Activated T-helper 2 cell treated with anti-CD3 and anti-CD28 coated beads, Interferon-gamma antibody, Interleukin-2, Interleukin-4, amounts not matched to agents 10 μg/mL and 5 μg/mL and 100 μg/mL, durations not matched to agents 14 hours and 24 hours and 36 hours (primary cell): ENCODE data around the gene MARCHF2. TPM values are rescaled to one million over a fixed set of nuclear protein-coding genes. Genes with fewer than 3 reads are reported as not detected.

Source experiments
- DNase-seq: peaks from one replicate; pipeline ENCODE4 v3.0.0; 2021; ENCODE audit warnings: low spot score
- H3K27ac Mint-ChIP-seq: one replicate; pipeline ENCODE4 v1.8.0; 2021; ENCODE audit warnings: mixed read lengths
- H3K27me3 Mint-ChIP-seq: one replicate; pipeline ENCODE4 v1.8.0; 2021; ENCODE audit warnings: low read depth, mixed read lengths
- H3K36me3 Mint-ChIP-seq: one replicate; pipeline ENCODE4 v1.8.0; 2021; ENCODE audit warnings: low read depth, mixed read lengths
- H3K4me1 Mint-ChIP-seq: one replicate; pipeline ENCODE4 v1.8.0; 2021; ENCODE audit warnings: low read depth, mixed read lengths
- H3K4me3 Mint-ChIP-seq: one replicate; pipeline ENCODE4 v1.8.0; 2021; ENCODE audit warnings: low read depth, mild to moderate bottlenecking, moderate library complexity, mixed read lengths
- H3K9me3 Mint-ChIP-seq: one replicate; pipeline ENCODE4 v1.8.0; 2021; ENCODE audit warnings: mixed read lengths
- intact Hi-C: fragments of 100-400 bp; cut with micrococcal nuclease; formaldehyde crosslinking; loops from one replicate; pipeline ENCODE4 v1.15.1; 2023
- total RNA-seq: library from RNA; stranded (reverse); gene quantifications from 2 replicates; pipeline ENCODE4 v1.2.3, GENCODE V29; 2022

Gene MARCHF2
- total RNA-seq, 1 donor from 2014 or later = 13.0 TPM

GRCh38 chr19:8455018-8455417, 41.9 kb downstream of the MARCHF2 start:
- intact Hi-C loops = no loop called here
- no peak overlapping the region for H3K4me3 Mint-ChIP-seq
- H3K9me3 Mint-ChIP-seq = no peaks in the 10 kb centered on the region
- peak overlapping the region; percentile 12 for H3K27ac Mint-ChIP-seq
- peaks cover 59% of the 10 kb centered on the region for H3K4me1 Mint-ChIP-seq
- no peaks in the 10 kb centered on the region for H3K27me3 Mint-ChIP-seq
- no peak for DNase-seq
- H3K36me3 Mint-ChIP-seq = peaks cover 72% of the 10 kb centered on the region

GRCh38 chr19:8456064-8456463, 43.0 kb downstream of the MARCHF2 start:
- peaks cover 61% of the 10 kb centered on the region for H3K4me1 Mint-ChIP-seq
- H3K4me3 Mint-ChIP-seq = no peak overlapping the region
- intact Hi-C loops = no loop called here
- H3K27ac Mint-ChIP-seq = no peak overlapping the region
- H3K27me3 Mint-ChIP-seq = no peaks in the 10 kb centered on the region
- no peaks in the 10 kb centered on the region for H3K9me3 Mint-ChIP-seq
- DNase-seq = no peak
- peaks cover 81% of the 10 kb centered on the region for H3K36me3 Mint-ChIP-seq

GRCh38 chr19:8457209-8457608, 44.1 kb downstream of the MARCHF2 start:
- peaks cover 50% of the 10 kb centered on the region for H3K4me1 Mint-ChIP-seq
- H3K27ac Mint-ChIP-seq = no peak overlapping the region
- intact Hi-C loops = no loop called here

GRCh38 chr19:8457827-8458226, 44.7 kb downstream of the MARCHF2 start:
- Mint-ChIP-seq H3K27me3 (no peaks in the 10 kb centered on the region), H3K36me3 (peaks cover 71% of the 10 kb centered on the region), H3K9me3 (no peaks in the 10 kb centered on the region), H3K4me3 (no peak overlapping the region), H3K27ac (no peak overlapping the region), H3K4me1 (peaks cover 46% of the 10 kb centered on the region)
- intact Hi-C loops = no loop called here
- DNase-seq = no peak

More at GRCh38 chr19:8457209-8457608, 44.1 kb downstream of the MARCHF2 start:
- Mint-ChIP-seq H3K36me3 (peaks cover 71% of the 10 kb centered on the region), H3K27me3 (no peaks in the 10 kb centered on the region), H3K4me3 (no peak overlapping the region), H3K9me3 (no peaks in the 10 kb centered on the region)
- no peak for DNase-seq

- peaks cover 46% of the 10 kb centered on the region for H3K4me1 Mint-ChIP-seq
- no peaks in the 10 kb centered on the region for H3K9me3 Mint-ChIP-seq
- H3K4me3 Mint-ChIP-seq = no peak overlapping the region
- no peak for DNase-seq
- H3K27ac Mint-ChIP-seq = no peak overlapping the region
- intact Hi-C loops = no loop called here
- peaks cover 74% of the 10 kb centered on the region for H3K36me3 Mint-ChIP-seq
- no peaks in the 10 kb centered on the region for H3K27me3 Mint-ChIP-seq
Measured at GRCh38 chr19:8458380-8458779, 45.3 kb downstream of the MARCHF2 start.

- H3K4me3 Mint-ChIP-seq = no peak overlapping the region
Measured at GRCh38 chr19:8459095-8459494, 46.0 kb downstream of the MARCHF2 start.

GRCh38 chr19:8459520-8460270, 46.6 kb downstream of the MARCHF2 start:
- no peaks in the 10 kb centered on the region for H3K9me3 Mint-ChIP-seq
- no peaks in the 10 kb centered on the region for H3K27me3 Mint-ChIP-seq
- intact Hi-C loops = no loop called here
- peaks cover 81% of the 10 kb centered on the region for H3K36me3 Mint-ChIP-seq
- no peak overlapping the region for H3K27ac Mint-ChIP-seq
- H3K4me1 Mint-ChIP-seq = peaks cover 39% of the 10 kb centered on the region
- no peak overlapping the region for H3K4me3 Mint-ChIP-seq
- no peak for DNase-seq

More at GRCh38 chr19:8459095-8459494, 46.0 kb downstream of the MARCHF2 start:
- no peaks in the 10 kb centered on the region for H3K9me3 Mint-ChIP-seq
- H3K27me3 Mint-ChIP-seq = no peaks in the 10 kb centered on the region
- DNase-seq = no peak
- peaks cover 81% of the 10 kb centered on the region for H3K36me3 Mint-ChIP-seq
- intact Hi-C loops = no loop called here
- H3K4me1 Mint-ChIP-seq = peaks cover 45% of the 10 kb centered on the region
- H3K27ac Mint-ChIP-seq = no peak overlapping the region

GRCh38 chr19:8460516-8461298, 47.6 kb downstream of the MARCHF2 start:
- intact Hi-C loops = no loop called here
- Mint-ChIP-seq H3K27me3 (no peaks in the 10 kb centered on the region), H3K27ac (no peak overlapping the region), H3K4me3 (no peak overlapping the region), H3K9me3 (no peaks in the 10 kb centered on the region), H3K36me3 (peaks cover 80% of the 10 kb centered on the region), H3K4me1 (peaks cover 31% of the 10 kb centered on the region)
- DNase-seq = no peak

GRCh38 chr19:8461376-8461775, 48.3 kb downstream of the MARCHF2 start:
- Mint-ChIP-seq H3K9me3 (no peaks in the 10 kb centered on the region), H3K4me1 (peaks cover 26% of the 10 kb centered on the region), H3K36me3 (peaks cover 80% of the 10 kb centered on the region), H3K4me3 (no peak overlapping the region), H3K27me3 (no peaks in the 10 kb centered on the region), H3K27ac (no peak overlapping the region)
- DNase-seq = no peak
- intact Hi-C loops = no loop called here

- H3K4me1 Mint-ChIP-seq = peaks cover 21% of the 10 kb centered on the region
- intact Hi-C loops = no loop called here
- H3K27ac Mint-ChIP-seq = no peak overlapping the region
- peaks cover 79% of the 10 kb centered on the region for H3K36me3 Mint-ChIP-seq
- H3K9me3 Mint-ChIP-seq = no peaks in the 10 kb centered on the region
- no peak overlapping the region for H3K4me3 Mint-ChIP-seq
- DNase-seq = no peak
- H3K27me3 Mint-ChIP-seq = no peaks in the 10 kb centered on the region
Measured at GRCh38 chr19:8461891-8462290, 48.8 kb downstream of the MARCHF2 start.

- Mint-ChIP-seq H3K27ac (no peak overlapping the region), H3K27me3 (no peaks in the 10 kb centered on the region)
Measured at GRCh38 chr19:8462571-8462970, 49.5 kb downstream of the MARCHF2 start.

GRCh38 chr19:8463365-8463764, 50.3 kb downstream of the MARCHF2 start:
- no peak for DNase-seq
- Mint-ChIP-seq H3K27ac (no peak overlapping the region), H3K4me3 (no peak overlapping the region), H3K4me1 (peaks cover 11% of the 10 kb centered on the region), H3K27me3 (no peaks in the 10 kb centered on the region), H3K9me3 (no peaks in the 10 kb centered on the region), H3K36me3 (peaks cover 81% of the 10 kb centered on the region)
- intact Hi-C loops = no loop called here

More at GRCh38 chr19:8462571-8462970, 49.5 kb downstream of the MARCHF2 start:
- Mint-ChIP-seq H3K9me3 (no peaks in the 10 kb centered on the region), H3K4me3 (no peak overlapping the region), H3K4me1 (peaks cover 19% of the 10 kb centered on the region), H3K36me3 (peaks cover 81% of the 10 kb centered on the region)
- intact Hi-C loops = no loop called here
- no peak for DNase-seq

- H3K27me3 Mint-ChIP-seq = no peaks in the 10 kb centered on the region
- peaks cover 86% of the 10 kb centered on the region for H3K36me3 Mint-ChIP-seq
- H3K4me1 Mint-ChIP-seq = peaks cover 8% of the 10 kb centered on the region
- intact Hi-C loops = no loop called here
- no peak for DNase-seq
- no peaks in the 10 kb centered on the region for H3K9me3 Mint-ChIP-seq
- no peak overlapping the region for H3K4me3 Mint-ChIP-seq
- H3K27ac Mint-ChIP-seq = no peak overlapping the region
Measured at GRCh38 chr19:8466018-8466417, 52.9 kb downstream of the MARCHF2 start.
